GM12878 (cell line): Measurements from ENCODE around the gene APEX2. TPM values are rescaled to one million over a fixed set of nuclear protein-coding genes. Genes with fewer than 3 reads are reported as not detected.

Experiments
- ATAC-seq: fragments of 200-7000 bp; cut with Tn5 transposase; 3 replicates; pipeline ENCODE4 v1.9.1; 2020; ENCODE audit warnings: mild to moderate bottlenecking, moderate library complexity
- BruUV-seq: library from RNA; stranded (reverse); fragments of 400-500 nt; replicated peaks from 2 replicates; lab custom pipeline; 2021; lab: Mats Ljungman, UMichigan
- CTCF ChIA-PET: fragments of 300-600 bp; sonication (Branson Sonifier 250); formaldehyde crosslinking; extraction: SDS; loops from one replicate; lab custom pipeline; 2021; ENCODE audit warnings: inconsistent platforms; lab: Yijun Ruan, JAX
- POLR2A ChIA-PET: fragments of 350-600 bp; formaldehyde crosslinking; extraction: SDS; loops from one replicate; lab custom pipeline; 2021; ENCODE audit warnings: inconsistent platforms; lab: Charles Lee
- RAD21 ChIA-PET: fragments of 300-600 bp; sonication (Branson Sonifier 250); formaldehyde crosslinking; loops from one replicate; lab custom pipeline; 2023; ENCODE audit warnings: antibody characterized with exemption; ENCODE audit not compliant: unreplicated experiment; lab: Charles Lee
- SMC1A ChIA-PET: fragments of 300-600 bp; sonication (Branson Sonifier 250); formaldehyde crosslinking; loops from one replicate; lab custom pipeline; 2023; ENCODE audit not compliant: unreplicated experiment, uncharacterized antibody; lab: Charles Lee
- DNase-seq: peaks from one replicate; pipeline ENCODE4 v3.0.0-alpha.2; 2011; ENCODE audit warnings: low read depth, low spot score
- FAIRE-seq: peaks from 3 replicates; lab custom pipeline; 2011; peaks lifted over from hg19 to GRCh38; lab: Jason Lieb, UNC
- H2AFZ ChIP-seq: 2 replicates; pipeline ENCODE4 v1.6.0; 2011; ENCODE audit warnings: low read depth, low read length, control low read depth; ENCODE audit not compliant: control insufficient read depth
- H3K27ac ChIP-seq: 2 replicates; pipeline ENCODE4 v1.5.1; 2011; ENCODE audit warnings: control low read depth; ENCODE audit not compliant: control insufficient read depth, insufficient read depth
- H3K27me3 ChIP-seq, 2 experiments: replicated peaks in 1 of 2; 2 replicates each; pipeline versions ENCODE4 v1.6.0 to v1.6.1; 2011; ENCODE audit warnings: low read length in 1 of 2; ENCODE audit not compliant: control insufficient read depth in 2 of 2, insufficient read depth in 2 of 2
- H3K36me3 ChIP-seq, 2 experiments: 2 replicates each; pipeline ENCODE4 v1.5.1; 2011; ENCODE audit warnings: low read length in 1 of 2; ENCODE audit not compliant: control insufficient read depth in 2 of 2, insufficient read depth in 2 of 2
- H3K4me1 ChIP-seq: 2 replicates; pipeline ENCODE4 v1.6.1; 2011; ENCODE audit warnings: mild to moderate bottlenecking, low read length, moderate library complexity, mixed read lengths; ENCODE audit not compliant: control insufficient read depth, insufficient read depth
- H3K4me2 ChIP-seq: 2 replicates; pipeline ENCODE4 v1.6.0; 2011; ENCODE audit warnings: control low read depth; ENCODE audit not compliant: control insufficient read depth, insufficient read depth
- H3K4me3 ChIP-seq: fragments of 200-600 bp; sonication (generic); 2 replicates; pipeline ENCODE4 v1.5.1; 2016
- H3K79me2 ChIP-seq: 2 replicates; pipeline ENCODE4 v1.6.0; 2011; ENCODE audit warnings: low read length; ENCODE audit not compliant: control insufficient read depth, insufficient read depth
- H3K9ac ChIP-seq: 2 replicates; pipeline ENCODE4 v1.8.0; 2011; ENCODE audit warnings: low read length, control low read depth, mixed read lengths; ENCODE audit not compliant: control insufficient read depth, insufficient read depth
- H3K9me3 ChIP-seq: replicated peaks from 3 replicates; pipeline ENCODE4 v1.5.1; 2011; ENCODE audit warnings: mild to moderate bottlenecking, low read length; ENCODE audit not compliant: control insufficient read depth, insufficient read depth
- H4K20me1 ChIP-seq: 2 replicates; pipeline ENCODE4 v1.6.0; 2011; ENCODE audit not compliant: control insufficient read depth, insufficient read depth
- CREM ChIP-seq: IDR thresholded peaks from 2 replicates; pipeline ENCODE4 v1.6.1; 2014; ENCODE audit warnings: antibody characterized with exemption, low read depth
- HCFC1 ChIP-seq: fragments of 150-350 bp; IDR thresholded peaks from 2 replicates; pipeline ENCODE4 v1.6.1; 2014; ENCODE audit warnings: low read length
- IRF5 ChIP-seq: fragments of 450-650 bp; IDR thresholded peaks from 2 replicates; pipeline ENCODE4 v1.6.1; 2017; ENCODE audit warnings: borderline replicate concordance
- JUNB ChIP-seq: IDR thresholded peaks from 2 replicates; pipeline ENCODE4 v1.6.1; 2016; ENCODE audit warnings: antibody characterized with exemption, mild to moderate bottlenecking
- KLF5 ChIP-seq: fragments of 450-650 bp; IDR thresholded peaks from 2 replicates; pipeline ENCODE4 v1.6.1; 2014; ENCODE audit warnings: mild to moderate bottlenecking; ENCODE audit not compliant: partially characterized antibody
- MEF2A ChIP-seq: IDR thresholded peaks from 2 replicates; pipeline ENCODE4 v1.6.1; 2011; ENCODE audit warnings: low read depth, mild to moderate bottlenecking, low read length, moderate library complexity; ENCODE audit not compliant: insufficient read depth
- RUNX3 ChIP-seq: IDR thresholded peaks from 2 replicates; pipeline ENCODE4 v1.6.1; 2012; ENCODE audit warnings: low read length, inconsistent platforms
- SP1 ChIP-seq: IDR thresholded peaks from one replicate; pipeline ENCODE4 v1.6.1; 2011; ENCODE audit warnings: low read depth, low read length
- ZNF592 ChIP-seq: fragments of 450-650 bp; IDR thresholded peaks from 2 replicates; pipeline ENCODE4 v1.6.1; 2017; ENCODE audit warnings: mild to moderate bottlenecking, moderate library complexity
- in situ Hi-C: fragments of 300-500 bp; cut with MboI; formaldehyde crosslinking; loops from 9 replicates; pipeline ENCODE4 v1.14.3; 2018; ENCODE audit warnings: mixed read lengths
- intact Hi-C: fragments of 100-400 bp; cut with micrococcal nuclease; formaldehyde crosslinking; loops from one replicate; pipeline ENCODE4 v1.14.2; 2022; ENCODE audit not compliant: unreplicated experiment
- polyA plus RNA-seq, 11 experiments: library from polyadenylated mRNA; depleted of rRNA in 4 of 11; unstranded in 6 of 11; stranded (reverse) in 5 of 11; fragments of >200 nt; fragmentation: Nextera tagmentation in 4 of 11; fragmentation: Illumina TruSeq in 1 of 11; extraction: Ambion mirVana in 4 of 11; extraction: Trizol in 1 of 11; gene quantifications; 1 replicate in 1 of 11; 2 replicates in 10 of 11; pipeline versions ENCODE4 v1.2.1 to v1.2.3, GENCODE V29; 2011 to 2016; ENCODE audit warnings: inconsistent platforms in 2 of 11, missing spikeins in 2 of 11, low read depth in 1 of 11
- total RNA-seq, 4 experiments: library from RNA; depleted of rRNA in 3 of 4; stranded (reverse); fragments of >200 nt in 3 of 4; fragmentation: Illumina TruSeq in 1 of 4; extraction: Trizol in 1 of 4; gene quantifications; 2 replicates each; pipeline versions ENCODE4 v1.2.1 to v1.2.3, GENCODE V29; 2013 to 2021

The APEX2 gene
- total and polyA plus RNA-seq, 10 of the 15 experiments (the other 5 are each of a cell fraction or from before 2014, with no cell fraction given) = 14.9 to 51.7 (median 35.6) TPM

DNA sequence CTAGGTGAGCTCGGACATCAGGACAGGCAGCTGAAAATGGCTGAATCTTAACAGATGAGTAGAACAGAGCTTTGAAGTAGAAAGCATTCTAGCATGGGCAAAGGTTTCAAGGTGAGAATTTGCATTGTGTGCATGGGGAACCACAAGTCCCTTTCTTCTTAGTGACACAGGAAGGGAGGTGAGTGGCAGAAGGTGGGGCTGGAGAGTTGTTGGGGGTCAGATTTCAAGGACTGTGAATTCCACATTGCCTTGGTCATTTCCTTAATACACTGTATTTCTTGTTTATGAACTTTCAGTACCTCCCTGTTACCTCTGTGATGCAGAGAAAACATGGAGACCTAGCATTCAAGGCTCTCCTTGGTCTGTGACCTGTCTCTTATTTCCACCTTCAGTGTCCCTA is 4.1 kb downstream of the APEX2 start (continued):
- no peak for TF ChIP-seq IRF5

DNA sequence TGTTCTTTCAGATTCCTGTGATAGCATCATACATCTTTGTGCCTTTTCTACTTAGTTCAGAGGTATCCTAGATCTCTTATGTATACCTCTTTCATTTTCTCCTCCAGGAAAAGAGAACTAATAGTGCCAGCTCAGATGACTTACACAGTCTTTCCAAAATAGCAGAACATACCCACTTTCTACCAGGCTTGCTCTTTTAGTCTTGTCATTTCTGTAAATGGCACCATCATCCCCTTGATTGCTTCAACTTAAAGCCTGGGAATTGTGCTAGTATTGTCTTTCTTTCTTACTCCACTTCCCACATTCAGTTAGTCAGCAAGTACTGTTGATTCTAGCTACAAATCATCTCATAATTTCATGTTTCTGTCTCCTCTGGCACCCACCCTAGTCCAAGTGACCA is 5.1 kb downstream of the APEX2 start:
- FAIRE-seq (no peak), DNase-seq (no peak), ATAC-seq (no peak)
- Histone ChIP-seq H3K79me2 (peaks cover 16% of the 10 kb centered on the region), H3K9ac (no peak overlapping the region), H3K27ac (no peak overlapping the region), H4K20me1 (no peaks in the 10 kb centered on the region), H3K4me1 (no peaks in the 10 kb centered on the region), H3K9me3 (no peaks in the 10 kb centered on the region), H2AFZ (no peak overlapping the region), H3K36me3 (peaks cover 1 to 4% of the 10 kb centered on the region in 2 experiments; a peak in 2 of 4 replicates), H3K27me3 (no peaks in the 10 kb centered on the region), H3K4me2 (no peak overlapping the region), H3K4me3 (no peak overlapping the region)
- TF ChIP-seq ZNF592 (no peak), SP1 (no peak), JUNB (no peak), CREM (no peak), HCFC1 (no peak), RUNX3 (no peak), MEF2A (no peak), KLF5 (no peak)
- ChIA-PET SMC1A (no interaction called here), CTCF (no interaction called here), POLR2A (no interaction called here), RAD21 (no interaction called here)
- intact Hi-C loops = no loop called here
- in situ Hi-C loops = loop anchor here (10.0 kb wide), 1 partner anchor 370 kb away; no protein-coding TSS in a partner anchor
- no TSS peak for BruUV-seq
